22Rv1 (cell line): ENCODE data around the gene ZNF711.
"Not testable (repeated sequence)": the region's sequence is repeated elsewhere in the genome, so short reads cannot be mapped to it uniquely, and the experiment has no call there.

Experiments used
- H3K27ac ChIP-seq: fragments of 450-650 bp; 2 replicates; pipeline ENCODE4 v1.5.1; 2017
- ZFX ChIP-seq: fragments of 450-650 bp; IDR thresholded peaks from 2 replicates; pipeline ENCODE4 v1.6.1; 2017; ENCODE audit warnings: antibody characterized with exemption, borderline replicate concordance
- TF ChIP-seq, protein P1 (sequence below): fragments of 450-650 bp; IDR thresholded peaks from 2 replicates; pipeline ENCODE4 v1.5.1; 2017; ENCODE audit warnings: mild to moderate bottlenecking

The ZNF711 gene

DNA sequence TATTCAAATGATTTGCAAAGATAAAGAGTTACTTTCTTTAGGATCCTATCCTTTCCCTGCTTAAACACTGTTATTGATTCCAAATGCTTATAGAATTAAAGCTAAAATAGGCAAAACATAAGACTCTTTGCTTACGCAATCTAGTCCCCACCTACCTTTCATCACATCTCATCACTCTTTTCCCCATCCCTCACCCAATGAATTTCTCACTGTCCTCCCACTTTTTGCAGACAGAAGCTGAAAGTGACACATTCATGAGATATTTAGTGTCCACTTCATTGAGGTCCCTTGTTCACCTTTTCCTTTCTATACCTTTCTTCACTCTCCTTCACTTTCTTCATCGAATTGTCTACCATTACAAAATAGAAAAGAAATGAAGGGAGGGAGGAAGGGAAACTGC, 636 bp upstream of the ZNF711 start:
- no peak overlapping the region for H3K27ac ChIP-seq
- no peak for TF ChIP-seq ZFX
- TF ChIP-seq, protein P1, sequence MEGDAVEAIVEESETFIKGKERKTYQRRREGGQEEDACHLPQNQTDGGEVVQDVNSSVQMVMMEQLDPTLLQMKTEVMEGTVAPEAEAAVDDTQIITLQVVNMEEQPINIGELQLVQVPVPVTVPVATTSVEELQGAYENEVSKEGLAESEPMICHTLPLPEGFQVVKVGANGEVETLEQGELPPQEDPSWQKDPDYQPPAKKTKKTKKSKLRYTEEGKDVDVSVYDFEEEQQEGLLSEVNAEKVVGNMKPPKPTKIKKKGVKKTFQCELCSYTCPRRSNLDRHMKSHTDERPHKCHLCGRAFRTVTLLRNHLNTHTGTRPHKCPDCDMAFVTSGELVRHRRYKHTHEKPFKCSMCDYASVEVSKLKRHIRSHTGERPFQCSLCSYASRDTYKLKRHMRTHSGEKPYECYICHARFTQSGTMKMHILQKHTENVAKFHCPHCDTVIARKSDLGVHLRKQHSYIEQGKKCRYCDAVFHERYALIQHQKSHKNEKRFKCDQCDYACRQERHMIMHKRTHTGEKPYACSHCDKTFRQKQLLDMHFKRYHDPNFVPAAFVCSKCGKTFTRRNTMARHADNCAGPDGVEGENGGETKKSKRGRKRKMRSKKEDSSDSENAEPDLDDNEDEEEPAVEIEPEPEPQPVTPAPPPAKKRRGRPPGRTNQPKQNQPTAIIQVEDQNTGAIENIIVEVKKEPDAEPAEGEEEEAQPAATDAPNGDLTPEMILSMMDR, result no peak

DNA sequence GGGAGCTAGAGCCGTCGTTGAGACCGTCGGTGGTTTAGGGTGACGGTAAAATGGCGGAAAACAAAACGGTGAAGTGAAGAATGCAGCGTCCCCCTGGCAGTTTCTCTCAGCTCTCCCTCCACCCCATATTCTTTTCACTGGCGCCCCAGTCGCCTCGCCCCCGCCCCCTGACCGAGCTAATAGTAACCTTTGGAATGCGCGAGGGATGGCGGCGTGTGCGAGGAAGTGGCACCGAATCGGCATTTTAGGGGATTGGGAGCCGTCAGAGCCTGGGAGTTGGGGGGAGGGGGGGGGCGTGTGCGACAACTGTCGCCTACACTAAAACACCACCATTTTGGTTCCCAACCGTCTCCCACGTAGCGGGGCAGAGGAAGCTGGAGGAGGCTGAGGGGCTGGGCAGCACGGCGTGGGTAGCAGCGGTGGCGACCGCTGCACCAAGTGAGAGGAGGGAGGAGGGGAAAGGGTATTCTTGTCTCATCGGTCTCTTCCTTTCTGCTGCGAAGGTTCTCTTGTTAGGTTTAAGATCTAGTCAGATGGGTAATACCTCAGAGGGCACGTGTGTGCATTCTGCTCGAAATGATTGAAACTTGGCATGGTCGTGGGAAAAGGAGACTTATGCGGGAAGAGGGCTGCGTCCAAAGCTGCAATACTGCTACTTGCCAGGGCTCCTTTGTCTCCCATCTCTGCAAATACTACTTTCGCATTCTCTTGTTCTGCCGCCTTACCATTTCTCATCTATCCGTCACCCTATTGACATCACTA, 840 bp downstream of the ZNF711 start:
- peak overlapping the region; percentile 47 for H3K27ac ChIP-seq
- TF ChIP-seq, protein P1, result no peak
- no peak for TF ChIP-seq ZFX

DNA sequence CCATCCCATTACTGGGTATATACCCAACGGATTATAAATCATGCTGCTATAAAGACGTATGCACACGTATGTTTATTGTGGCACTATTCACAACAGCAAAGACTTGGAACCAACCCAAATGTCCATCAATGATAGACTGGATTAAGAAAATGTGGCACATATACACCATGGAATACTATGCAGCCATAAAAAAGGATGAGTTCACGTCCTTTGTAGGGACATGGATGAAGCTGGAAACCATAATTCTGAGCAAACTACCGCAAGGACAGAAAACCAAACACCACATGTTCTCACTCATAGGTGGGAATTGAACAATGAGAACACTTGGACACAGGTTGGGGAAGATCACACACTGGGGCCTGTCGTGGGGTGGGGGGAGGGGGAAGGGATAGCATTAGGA, 41.5 kb downstream of the ZNF711 start:
- H3K27ac ChIP-seq, result not testable (repeated sequence)

DNA sequence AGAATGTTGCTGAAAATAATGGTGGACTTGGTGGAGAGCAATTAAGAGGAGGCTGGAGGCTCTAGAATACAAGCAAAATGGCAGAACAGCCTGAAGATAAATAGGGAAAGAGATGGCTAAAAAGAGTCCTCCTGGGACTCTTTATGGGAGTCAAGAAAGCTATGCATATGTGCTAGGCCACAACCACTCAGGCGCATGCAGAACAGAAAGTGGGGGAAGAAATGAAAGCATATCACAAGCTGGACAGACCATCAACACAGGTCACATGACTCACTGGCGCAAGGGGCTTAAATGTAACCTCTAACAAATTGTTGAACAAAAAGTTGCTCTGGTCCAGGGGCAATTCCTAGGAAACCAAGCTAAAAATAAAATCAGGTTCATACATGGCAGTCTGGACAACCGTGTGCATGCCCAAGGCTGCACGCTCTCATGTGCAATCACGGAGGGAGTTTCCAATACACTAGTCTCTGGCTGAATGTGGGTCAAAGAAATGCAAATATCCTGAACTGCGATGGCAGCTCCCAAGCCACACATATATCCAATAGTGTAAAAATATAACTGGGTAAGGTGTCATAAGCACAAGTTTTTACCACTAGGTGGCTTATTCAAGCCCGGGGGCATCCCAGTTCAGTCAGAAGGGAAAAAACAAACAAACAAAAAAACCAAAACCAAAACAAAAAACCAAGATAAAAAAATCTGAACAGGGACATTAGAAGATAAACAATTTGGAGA, 45.4 kb downstream of the ZNF711 start:
- H3K27ac ChIP-seq, result no peak overlapping the region
- TF ChIP-seq, protein P1, result peak; percentile 14; the same call in 1 of the 2 replicates
- TF ChIP-seq ZFX, result no peak

DNA sequence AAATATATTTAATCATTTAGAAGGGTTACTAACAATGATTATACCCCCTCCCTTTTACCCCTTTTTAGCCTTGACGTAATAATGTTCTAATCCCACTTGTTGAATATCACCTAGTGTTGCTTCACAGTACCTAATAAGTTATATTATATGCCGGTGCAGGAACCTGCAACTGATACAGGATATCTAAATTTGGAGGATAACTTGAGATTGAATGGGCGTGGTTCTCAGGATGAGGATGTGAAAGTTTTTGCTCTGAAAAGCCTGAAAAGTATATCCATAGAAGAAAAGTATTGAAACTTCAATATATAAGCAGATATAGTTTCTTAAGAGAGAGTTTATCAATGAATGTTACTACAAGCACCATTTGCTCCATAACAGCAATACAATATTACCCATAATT, 59.8 kb downstream of the ZNF711 start:
- no peak overlapping the region for H3K27ac ChIP-seq
- TF ChIP-seq, protein P1, result no peak
- TF ChIP-seq ZFX, result no peak

DNA sequence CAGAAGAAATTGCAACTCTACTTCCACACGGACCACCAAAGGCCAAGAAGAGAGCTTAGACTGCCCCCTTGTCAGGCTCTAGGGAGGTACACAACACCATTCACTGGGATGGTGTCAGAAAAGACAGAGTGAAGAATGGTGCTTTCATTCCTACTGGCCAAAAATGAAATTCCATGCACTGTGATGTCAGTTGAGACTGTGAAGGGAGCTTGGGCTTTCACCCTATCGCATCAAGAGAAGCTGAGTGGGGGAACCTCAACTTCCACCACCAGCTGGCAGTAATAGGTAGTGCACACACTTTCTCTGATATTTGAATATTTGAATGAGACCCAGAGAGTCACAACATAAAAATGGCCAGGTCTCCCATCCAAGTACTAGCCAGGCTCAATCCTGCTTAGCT, 65.9 kb downstream of the ZNF711 start:
- no peak for TF ChIP-seq ZFX
- TF ChIP-seq, protein P1, result no peak
- H3K27ac ChIP-seq, result no peak overlapping the region

DNA sequence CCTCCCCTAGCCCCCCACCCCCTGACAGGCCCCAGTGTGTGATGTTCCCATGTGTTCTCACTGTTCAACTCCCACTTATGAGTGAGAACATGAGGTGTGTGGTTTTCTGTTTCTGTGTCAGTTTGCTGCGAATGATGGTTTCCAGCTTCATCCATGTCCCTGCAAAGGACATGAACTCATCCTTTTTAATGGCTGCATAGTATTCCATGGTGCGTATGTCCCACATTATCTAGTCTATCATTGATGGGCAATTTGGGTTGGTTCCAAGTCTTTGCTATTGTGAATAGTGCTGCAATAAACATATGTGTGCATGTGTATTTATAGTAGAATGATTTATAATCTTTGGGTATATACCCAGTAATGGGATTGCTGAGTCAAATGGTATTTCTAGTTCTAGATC, 67.6 kb downstream of the ZNF711 start:
- not testable (repeated sequence) for H3K27ac ChIP-seq
